Measurements from ENCODE around the gene CAMKMT.

Gene CAMKMT

DNA sequence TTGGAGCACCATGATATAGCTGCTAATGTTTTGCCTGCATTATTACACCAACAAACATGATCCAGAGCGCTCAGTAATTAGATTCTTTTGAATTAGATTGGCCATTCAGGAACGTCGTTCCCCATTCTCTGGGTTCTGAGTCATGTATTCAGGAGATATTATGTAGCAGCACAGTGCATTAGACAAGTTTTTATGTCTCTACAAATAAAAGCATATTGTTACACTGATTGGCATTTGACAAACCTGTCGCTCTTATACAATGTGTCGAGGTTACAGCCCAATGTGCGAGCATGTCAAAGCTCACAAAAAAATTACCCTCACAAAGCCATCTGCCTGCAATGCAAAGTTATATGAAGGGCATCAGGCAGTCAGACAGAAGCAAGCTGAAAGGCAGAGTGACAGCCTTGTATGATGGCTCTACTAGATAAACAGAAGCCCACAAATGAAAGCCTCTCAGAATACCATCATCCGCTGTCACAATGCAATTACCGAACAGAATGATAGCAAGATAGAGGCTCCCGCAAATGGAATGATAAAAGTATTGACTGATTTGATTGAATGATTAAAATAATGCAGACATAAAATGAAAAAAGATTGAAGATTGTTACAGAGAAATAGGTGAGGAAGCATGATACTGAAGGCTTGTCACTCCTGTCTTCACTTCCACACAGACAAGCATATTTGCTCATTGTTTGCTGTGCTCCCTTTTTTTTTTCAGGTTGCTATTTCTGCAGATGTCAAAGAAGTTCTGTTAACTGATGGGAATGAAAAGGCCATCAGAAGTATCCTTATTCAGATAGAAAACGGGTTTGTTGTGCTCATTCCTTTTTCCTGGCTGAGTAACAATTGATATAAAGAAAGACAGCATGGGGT lies 345.2 kb downstream of the CAMKMT start:
- no peak for DNase-seq

DNA sequence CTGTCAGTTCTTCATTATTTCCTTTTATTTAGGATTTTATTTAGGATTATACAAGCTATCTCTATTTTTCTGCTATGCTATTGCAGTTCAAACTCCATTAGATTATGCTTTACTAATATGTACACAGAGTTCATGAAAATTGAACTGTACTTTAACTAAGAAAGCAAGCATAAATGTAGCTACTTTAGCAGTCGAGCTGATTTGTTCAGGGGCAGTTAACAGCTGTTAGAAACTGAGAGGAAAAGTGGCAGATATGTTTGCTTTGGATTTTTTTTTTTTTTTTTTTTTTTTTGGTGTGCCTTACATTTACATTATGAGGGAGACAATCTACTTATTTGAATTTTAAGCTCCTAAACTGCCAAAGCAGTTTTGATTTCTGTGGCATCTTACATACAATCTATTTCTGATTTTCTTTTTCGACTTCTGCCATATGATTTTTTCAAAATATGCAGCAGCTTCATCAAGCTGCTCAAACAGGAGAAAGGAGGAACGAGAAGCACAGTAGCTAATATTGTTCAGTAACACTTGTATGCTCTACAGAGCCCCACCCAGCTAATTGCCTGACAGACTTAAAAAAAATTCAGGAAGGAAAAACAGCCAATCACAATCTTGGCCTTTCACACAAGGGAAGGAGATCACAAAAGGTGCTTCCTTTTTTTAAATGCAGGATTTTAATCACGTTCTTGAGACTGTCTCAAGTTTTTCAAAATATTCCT lies 346.4 kb downstream of the CAMKMT start:
- no peak for DNase-seq

DNA sequence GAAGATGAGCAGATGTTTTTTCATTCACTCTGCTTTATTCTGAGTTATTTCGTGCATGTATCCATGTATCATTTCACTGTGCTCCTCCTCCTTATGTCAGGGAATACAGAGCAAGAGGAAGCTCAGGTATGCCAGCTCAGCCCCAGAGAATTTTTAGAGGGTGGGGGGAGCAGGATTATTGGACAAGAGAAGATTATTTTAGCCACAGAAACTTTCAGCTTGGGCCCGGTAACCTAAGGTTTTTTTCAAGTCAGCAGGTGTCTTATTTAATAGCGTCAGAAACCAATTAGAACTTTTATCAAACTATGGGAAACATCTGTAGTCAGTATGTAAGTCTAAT lies 346.9 kb downstream of the CAMKMT start:
- no peak for DNase-seq

DNA sequence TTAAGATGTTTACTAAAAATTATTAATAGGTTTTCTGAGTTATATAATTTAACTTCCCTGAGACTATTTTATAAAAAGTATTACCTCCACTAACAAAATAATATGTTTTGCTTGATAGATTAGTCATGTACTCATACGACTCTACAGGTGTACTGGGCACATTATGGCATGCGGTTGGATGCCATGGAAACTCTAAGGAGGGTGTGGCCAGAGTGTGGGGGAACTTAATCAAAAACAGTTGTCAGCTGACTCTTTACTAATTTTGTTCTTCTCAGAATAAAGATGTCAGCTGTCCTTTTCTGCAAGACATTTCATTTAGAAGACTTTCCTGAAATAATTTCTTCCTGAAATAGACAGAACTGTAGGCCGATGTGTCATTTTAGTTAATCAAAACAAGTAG lies 351.4 kb downstream of the CAMKMT start:
- DNase-seq = no peak

DNA sequence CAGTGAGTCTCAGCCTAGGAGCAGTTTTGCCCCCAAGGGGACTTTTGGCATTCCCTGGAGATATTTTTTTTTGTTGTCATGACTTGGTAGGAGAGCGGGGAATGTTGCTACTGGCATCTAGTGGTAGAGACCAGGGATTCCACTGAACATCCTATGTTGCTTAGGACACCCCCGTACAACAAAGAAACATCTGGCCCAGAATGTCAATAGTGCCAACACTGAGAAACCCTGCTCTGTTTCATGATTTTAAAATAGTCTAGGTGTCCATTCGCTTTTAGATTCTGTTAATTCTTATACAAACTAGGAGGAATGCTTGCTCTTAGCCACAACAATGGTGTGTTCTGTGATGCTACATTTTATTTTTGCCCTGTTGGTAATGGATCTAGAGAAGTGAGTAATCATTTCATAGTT lies 353.9 kb downstream of the CAMKMT start:
- DNase-seq = no peak

- DNase-seq = no peak
Measured at GRCh38 chr2:44716131-44716530, 354.4 kb downstream of the CAMKMT start.

DNA sequence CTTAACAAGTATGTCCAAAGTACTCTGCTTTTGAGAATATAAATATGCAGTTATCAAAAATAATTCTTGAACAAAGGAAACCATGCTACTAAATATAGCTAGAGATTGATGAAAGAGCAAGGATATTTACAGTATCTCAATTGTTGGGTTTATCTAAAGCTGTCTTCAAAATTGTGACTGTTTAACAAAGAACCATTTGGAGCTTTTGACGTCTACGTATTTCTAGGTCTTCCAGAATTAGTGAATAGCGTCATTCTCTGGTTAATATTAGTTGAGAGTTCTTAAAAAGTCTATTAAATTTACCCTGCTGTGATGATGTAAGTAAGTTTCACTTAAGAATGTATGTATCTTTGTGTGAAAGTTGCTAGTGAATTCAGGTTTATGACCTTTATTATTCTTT lies 356.7 kb downstream of the CAMKMT start:
- no peak for DNase-seq

- no peak for DNase-seq
Measured at GRCh38 chr2:44719562-44719961, 357.8 kb downstream of the CAMKMT start.

- no peak for DNase-seq
Measured at GRCh38 chr2:44722026-44722625, 360.4 kb downstream of the CAMKMT start.

- no peak for DNase-seq
Measured at GRCh38 chr2:44723921-44724320, 362.2 kb downstream of the CAMKMT start.

DNA sequence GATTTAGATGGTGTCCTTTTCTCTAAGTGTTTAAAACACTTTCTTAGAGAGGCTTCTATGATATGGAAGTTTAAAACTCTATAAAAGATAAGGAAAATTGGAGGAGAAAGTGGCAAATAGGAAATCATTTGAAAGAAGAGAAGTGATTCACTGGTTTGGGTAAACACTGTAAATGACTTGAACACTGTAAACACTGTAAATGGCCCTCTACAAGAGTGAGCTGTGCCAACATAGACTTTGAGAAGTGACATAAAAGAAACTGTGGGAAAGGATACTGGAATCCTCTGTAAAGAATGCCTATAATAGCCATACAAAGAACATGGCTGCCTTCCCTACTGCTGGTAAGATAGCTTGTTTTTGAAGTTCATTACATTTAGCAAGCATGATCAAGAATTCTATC lies 368.8 kb downstream of the CAMKMT start:
- no peak for DNase-seq

DNA sequence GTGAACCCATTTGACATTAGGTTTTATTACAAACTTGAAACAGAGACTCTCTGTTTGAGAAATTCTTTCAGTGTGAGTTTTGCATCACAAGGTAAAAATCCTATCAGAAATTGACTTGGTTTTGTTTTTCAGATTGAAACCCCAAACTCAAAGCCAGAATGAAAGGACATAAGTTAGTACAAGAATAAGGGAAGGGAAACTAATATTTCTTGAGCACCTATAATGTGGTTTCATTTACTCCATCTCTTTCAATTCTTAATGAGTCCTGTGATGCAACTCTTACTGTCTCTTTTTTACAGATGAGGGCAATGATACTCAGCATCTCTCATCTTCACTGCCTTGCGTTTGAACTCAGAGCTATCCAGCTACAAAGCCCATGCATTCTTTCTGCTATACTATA lies 369.8 kb downstream of the CAMKMT start:
- DNase-seq = no peak

DNA sequence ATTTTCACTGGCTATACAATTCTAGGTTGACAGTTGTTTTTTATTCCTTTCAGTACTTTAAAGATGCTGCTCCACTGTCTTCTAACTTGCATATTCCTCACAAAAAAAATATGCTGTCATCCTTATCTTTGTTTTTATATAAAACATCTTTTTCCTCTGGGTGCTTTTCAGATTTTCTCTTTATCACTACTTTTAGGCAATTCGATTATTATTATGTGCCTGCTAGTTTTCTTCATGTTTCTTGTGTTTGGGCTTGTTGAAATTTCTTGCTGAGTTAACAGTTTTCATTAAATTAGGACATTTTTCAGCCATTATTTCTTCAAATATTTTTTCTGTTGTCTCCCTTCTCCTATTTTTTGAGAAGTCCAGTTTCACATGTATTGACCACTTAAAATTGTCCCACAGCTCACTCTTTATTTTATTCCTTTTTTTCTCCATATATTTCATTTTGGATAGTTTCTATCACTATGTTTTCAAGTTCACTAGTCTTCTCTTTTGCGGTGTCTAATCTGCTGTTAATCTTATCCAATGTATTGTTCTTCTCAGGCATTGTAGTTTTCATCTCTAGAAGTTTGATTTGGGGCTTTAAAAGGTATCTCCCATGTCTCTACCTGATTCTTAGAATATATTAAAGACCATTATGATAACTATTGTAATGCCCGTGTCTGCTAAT lies 374.7 kb downstream of the CAMKMT start:
- no peak for DNase-seq

GRCh38 chr2:44740678-44741077 lies 378.9 kb downstream of the CAMKMT start:
- no peak for DNase-seq

- no peak for DNase-seq
Measured at GRCh38 chr2:44741507-44741906, 379.8 kb downstream of the CAMKMT start.

DNA sequence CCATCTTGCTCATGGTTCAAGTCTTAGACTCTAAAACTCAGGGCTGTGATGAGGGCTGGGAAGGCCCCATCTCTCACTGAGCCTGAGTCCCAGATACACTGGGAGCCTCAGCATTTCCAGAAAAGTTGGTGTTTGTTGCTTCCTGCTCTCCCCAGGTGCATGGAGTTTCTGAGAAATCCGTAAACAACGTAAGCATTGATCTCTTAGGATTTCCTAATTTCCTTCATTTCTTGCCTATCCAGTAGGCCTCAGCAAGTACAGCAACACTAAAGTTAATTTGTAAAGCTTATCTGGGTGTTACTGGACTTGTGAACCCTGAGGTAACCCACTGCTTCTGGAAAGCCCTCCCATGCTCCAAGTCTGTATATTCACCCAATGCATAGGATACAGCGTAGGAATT lies 380.3 kb downstream of the CAMKMT start:
- no peak for DNase-seq

- DNase-seq = no peak
Measured at GRCh38 chr2:44743473-44743872, 381.7 kb downstream of the CAMKMT start.

DNA sequence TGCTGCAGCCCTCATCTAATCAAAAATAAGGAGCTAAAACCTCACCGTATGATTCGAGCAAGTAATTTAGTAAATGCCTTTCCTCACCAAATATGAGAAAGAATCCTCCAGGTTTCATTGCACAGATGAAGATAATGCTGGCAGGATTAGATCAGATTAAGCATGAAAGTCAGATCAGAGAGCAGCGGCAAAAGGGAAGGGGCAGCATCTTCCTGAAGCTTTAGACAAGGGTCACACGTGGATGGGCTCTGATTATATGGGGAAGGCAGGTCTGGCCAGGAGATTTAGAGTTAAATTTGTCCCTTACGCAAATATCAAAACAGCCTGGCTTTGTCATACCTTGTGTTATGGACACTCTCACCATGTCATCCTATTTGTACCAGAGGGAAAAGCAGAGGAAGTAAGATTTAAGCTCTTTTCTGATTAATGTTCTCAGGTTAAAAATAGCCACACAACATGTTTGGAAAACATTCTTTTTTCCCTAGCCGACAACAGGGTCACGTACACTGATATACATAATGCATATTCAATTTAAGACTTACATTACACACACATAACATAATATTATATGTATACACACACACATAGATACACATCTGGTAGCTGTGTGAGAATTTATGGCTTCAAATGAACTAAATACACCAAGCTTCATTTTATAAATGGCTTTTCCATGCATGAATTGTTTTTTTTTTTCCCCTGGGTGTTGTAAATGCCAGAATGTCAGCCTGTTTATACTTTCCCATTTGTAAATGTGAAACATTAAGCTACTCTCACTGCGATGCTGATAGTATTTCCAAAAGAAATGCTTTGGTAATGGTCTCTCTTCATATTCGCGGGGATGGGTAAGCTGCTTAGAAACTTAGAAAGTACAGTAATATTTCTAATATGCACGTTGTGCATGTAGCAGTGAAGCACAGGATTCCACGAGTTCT lies 383.5 kb downstream of the CAMKMT start:
- no peak for DNase-seq

DNA sequence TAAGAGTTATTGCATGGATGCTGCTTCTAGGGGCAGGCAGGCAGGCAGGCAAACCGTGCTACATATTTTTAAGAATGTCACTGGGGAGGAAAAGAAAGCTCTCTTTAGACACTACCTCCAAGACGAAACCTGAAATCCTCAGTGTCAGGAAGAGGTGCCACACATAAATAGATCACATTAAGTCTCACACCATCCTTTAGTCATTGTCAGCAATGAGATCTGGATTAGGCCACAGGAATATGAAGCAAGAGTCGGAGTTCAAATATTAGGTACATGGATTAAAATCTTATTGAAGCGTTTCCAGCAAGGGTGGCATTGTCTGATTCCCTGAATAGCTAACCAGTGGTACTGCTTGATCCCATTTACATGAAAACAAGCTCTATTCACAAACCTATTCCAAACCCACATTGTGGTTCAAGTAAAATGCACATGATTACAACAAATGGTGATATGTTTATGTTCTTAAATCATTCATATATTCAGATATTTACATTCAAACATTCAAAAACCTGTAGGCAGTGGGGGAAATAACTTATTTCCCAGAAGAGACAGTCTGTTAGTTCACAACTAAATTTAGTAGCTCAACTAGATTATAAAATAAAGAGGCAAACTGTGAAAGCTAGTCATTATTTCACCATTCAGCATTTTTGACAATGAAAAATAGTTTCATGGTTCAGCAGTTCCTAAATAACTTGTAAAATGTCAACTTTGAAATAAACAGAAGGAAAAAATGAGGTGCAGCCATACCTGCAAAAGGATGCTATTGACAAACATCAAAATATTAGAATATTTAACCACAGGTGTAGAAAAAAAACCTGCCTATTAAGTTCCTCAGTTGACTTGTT lies 384.4 kb downstream of the CAMKMT start:
- DNase-seq = no peak

DNA sequence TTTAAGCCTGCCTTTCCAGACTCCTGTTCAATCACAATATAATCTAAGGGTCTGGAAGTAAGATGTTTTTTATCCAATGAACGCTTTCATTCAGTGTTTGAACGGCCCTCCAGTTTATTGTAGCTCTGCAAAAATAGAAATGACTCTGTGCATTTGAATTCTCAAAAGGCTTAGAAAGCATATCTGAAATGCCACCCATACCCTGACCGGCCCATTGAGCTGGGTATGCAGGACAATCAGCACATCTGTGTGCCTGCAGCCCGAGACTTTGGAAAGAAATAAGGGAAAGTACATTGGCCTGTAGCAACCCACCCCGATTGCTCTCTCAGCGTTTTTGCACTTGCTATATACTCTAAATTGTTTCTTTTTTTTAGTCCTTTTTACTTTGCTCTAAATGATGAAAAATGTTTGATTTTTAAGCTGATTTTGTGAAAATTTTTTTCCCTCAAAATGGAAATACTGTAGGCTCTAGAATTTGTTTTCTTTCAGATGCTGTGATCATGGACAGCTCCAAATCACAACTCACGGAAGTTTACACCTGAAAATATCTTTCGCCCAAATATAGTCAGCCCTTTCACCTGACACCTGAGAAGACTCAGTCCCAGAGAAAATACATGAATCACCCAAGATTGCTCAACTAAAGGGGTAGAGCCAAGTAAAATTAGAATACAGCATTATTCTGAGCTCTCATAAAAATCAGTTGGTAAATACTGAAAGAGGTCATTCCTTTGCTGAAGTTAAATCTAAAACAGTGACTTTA lies 385.3 kb downstream of the CAMKMT start:
- DNase-seq = no peak

- no peak for DNase-seq
Measured at GRCh38 chr2:44747794-44748193, 386.0 kb downstream of the CAMKMT start.
